Stomach (tissue), 4 donors: ENCODE measurements around the gene DBNL.

Source experiments
- POLR2A ChIP-seq, 4 donors: fragments of 450-650 bp; IDR thresholded peaks; one replicate each; pipeline ENCODE4 v1.6.1; 2016; ENCODE audit warnings: antibody characterized with exemption in 4 of 4, control low read depth in 2 of 4, mild to moderate bottlenecking in 1 of 4, moderate library complexity in 1 of 4
- TF ChIP-seq, protein P1 (sequence below), 7 experiments: fragments of 450-650 bp in 4 of 7; fragments of 200-600 bp in 3 of 7; sonication (generic) in 3 of 7; IDR thresholded peaks; one replicate each; pipeline ENCODE4 v1.5.1; 2016 to 2019; ENCODE audit warnings: antibody characterized with exemption in 7 of 7, control low read depth in 2 of 7, mild to moderate bottlenecking in 1 of 7

DNA sequence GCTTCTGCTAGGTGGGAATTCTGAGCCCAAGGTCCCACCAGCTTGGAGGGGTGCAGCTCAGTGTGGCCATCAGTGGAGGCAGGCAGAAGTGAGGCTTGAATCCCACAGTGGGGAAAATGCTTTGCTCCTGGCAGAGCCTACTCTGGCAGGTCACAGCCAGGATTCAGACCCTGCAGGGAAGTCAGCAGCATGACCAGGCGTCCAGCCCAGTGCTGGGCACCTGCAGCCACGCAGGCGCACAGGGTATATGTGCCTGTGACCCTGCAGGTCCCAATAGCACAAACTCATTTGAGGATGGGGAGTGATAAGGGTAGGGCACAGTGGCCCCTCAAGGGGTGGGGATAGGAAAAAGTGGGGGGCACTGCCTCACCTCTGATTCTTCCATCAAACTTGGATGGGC is 51.3 kb downstream of the DBNL start:
- no peak for TF ChIP-seq POLR2A (IDR thresholded peaks at IDR 0.05)
- TF ChIP-seq, protein P1, sequence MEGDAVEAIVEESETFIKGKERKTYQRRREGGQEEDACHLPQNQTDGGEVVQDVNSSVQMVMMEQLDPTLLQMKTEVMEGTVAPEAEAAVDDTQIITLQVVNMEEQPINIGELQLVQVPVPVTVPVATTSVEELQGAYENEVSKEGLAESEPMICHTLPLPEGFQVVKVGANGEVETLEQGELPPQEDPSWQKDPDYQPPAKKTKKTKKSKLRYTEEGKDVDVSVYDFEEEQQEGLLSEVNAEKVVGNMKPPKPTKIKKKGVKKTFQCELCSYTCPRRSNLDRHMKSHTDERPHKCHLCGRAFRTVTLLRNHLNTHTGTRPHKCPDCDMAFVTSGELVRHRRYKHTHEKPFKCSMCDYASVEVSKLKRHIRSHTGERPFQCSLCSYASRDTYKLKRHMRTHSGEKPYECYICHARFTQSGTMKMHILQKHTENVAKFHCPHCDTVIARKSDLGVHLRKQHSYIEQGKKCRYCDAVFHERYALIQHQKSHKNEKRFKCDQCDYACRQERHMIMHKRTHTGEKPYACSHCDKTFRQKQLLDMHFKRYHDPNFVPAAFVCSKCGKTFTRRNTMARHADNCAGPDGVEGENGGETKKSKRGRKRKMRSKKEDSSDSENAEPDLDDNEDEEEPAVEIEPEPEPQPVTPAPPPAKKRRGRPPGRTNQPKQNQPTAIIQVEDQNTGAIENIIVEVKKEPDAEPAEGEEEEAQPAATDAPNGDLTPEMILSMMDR (IDR thresholded peaks at IDR 0.05): no peak
